DND-41 (cell line): ENCODE measurements around the gene NOS1AP.

ENCODE experiments used
- ATAC-seq: fragments of 200-7000 bp; cut with Tn5 transposase; 3 replicates; pipeline ENCODE4 v1.9.1; 2021; ENCODE audit warnings: low read depth; ENCODE audit not compliant: insufficient read depth
- DNase-seq: peaks from one replicate; pipeline ENCODE4 v3.0.0-alpha.2; 2020
- H2AFZ ChIP-seq: 2 replicates; pipeline ENCODE4 v1.6.0; 2012; ENCODE audit warnings: low read depth, low read length
- H3K27ac ChIP-seq: 2 replicates; pipeline ENCODE4 v1.5.1; 2012; ENCODE audit warnings: low read length, inconsistent platforms
- H3K27me3 ChIP-seq: fragments of 200-600 bp; sonication (generic); 2 replicates; pipeline ENCODE4 v1.6.0; 2012; ENCODE audit warnings: low read length, mild to moderate bottlenecking, inconsistent platforms; ENCODE audit not compliant: insufficient read depth, poor library complexity
- H3K36me3 ChIP-seq: 2 replicates; pipeline ENCODE4 v1.5.1; 2012; ENCODE audit warnings: low read length, inconsistent platforms; ENCODE audit not compliant: insufficient read depth
- H3K4me1 ChIP-seq: 2 replicates; pipeline ENCODE4 v1.5.1; 2012; ENCODE audit warnings: mild to moderate bottlenecking, low read length; ENCODE audit not compliant: insufficient read depth
- H3K4me2 ChIP-seq: 2 replicates; pipeline ENCODE4 v1.6.0; 2012; ENCODE audit warnings: mild to moderate bottlenecking, moderate library complexity, low read length, inconsistent platforms; ENCODE audit not compliant: insufficient read depth
- H3K4me3 ChIP-seq, 2 experiments: fragments of 200-600 bp in 1 of 2; shearing (Covaris generic) in 1 of 2; 2 replicates each; pipeline ENCODE4 v1.5.1; 2012 to 2016; ENCODE audit warnings: inconsistent platforms in 2 of 2, low read length in 2 of 2, mild to moderate bottlenecking in 2 of 2, low read depth in 1 of 2, moderate library complexity in 1 of 2
- H3K79me2 ChIP-seq: 2 replicates; pipeline ENCODE4 v1.6.0; 2012; ENCODE audit warnings: low read length, inconsistent platforms; ENCODE audit not compliant: insufficient read depth
- H3K9ac ChIP-seq: 2 replicates; pipeline ENCODE4 v1.6.0; 2012; ENCODE audit warnings: low read depth, mild to moderate bottlenecking, inconsistent platforms, low read length, moderate library complexity
- H3K9me3 ChIP-seq: 2 replicates; pipeline ENCODE4 v1.5.1; 2012; ENCODE audit warnings: low read length, moderate library complexity, mild to moderate bottlenecking, inconsistent platforms; ENCODE audit not compliant: insufficient read depth, severe bottlenecking
- H4K20me1 ChIP-seq: 2 replicates; pipeline ENCODE4 v1.6.0; 2012; ENCODE audit warnings: low read length; ENCODE audit not compliant: insufficient read depth
- EZH2 ChIP-seq: IDR thresholded peaks from 3 replicates; pipeline ENCODE4 v1.6.1; 2012; ENCODE audit warnings: borderline replicate concordance, low read depth, mild to moderate bottlenecking, moderate library complexity, low read length, inconsistent platforms; ENCODE audit not compliant: severe bottlenecking
- TF ChIP-seq, protein P1 (sequence below): IDR thresholded peaks from 2 replicates; pipeline ENCODE4 v1.5.1; 2012; ENCODE audit warnings: borderline replicate concordance, low read length, moderate library complexity, mild to moderate bottlenecking; ENCODE audit not compliant: poor library complexity, severe bottlenecking; ENCODE audit errors: extremely low read depth

NOS1AP gene

DNA sequence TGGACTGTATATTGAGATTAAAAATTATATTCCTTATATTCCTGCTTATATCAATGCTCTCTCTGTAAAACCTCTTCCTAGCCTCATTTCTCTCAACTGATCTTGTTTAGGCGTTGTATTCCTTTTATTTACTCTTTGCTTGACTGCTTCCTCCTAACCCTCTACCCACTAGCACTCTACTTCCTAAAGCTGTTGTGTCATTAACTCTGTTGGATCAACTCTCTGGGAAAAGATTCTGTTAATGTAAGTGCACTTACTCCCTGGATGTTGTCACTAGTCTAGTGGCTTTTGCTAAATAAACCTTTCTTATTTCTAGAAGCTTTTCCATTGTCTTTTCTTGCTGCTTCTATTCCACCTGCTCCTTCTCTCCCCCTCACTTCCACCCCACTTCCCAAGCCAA lies 300.7 kb downstream of the NOS1AP start:
- TF ChIP-seq EZH2, result no peak
- TF ChIP-seq, protein P1, sequence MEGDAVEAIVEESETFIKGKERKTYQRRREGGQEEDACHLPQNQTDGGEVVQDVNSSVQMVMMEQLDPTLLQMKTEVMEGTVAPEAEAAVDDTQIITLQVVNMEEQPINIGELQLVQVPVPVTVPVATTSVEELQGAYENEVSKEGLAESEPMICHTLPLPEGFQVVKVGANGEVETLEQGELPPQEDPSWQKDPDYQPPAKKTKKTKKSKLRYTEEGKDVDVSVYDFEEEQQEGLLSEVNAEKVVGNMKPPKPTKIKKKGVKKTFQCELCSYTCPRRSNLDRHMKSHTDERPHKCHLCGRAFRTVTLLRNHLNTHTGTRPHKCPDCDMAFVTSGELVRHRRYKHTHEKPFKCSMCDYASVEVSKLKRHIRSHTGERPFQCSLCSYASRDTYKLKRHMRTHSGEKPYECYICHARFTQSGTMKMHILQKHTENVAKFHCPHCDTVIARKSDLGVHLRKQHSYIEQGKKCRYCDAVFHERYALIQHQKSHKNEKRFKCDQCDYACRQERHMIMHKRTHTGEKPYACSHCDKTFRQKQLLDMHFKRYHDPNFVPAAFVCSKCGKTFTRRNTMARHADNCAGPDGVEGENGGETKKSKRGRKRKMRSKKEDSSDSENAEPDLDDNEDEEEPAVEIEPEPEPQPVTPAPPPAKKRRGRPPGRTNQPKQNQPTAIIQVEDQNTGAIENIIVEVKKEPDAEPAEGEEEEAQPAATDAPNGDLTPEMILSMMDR, result no peak
- Histone ChIP-seq H3K4me1 (no peaks in the 10 kb centered on the region), H3K27me3 (no peaks in the 10 kb centered on the region), H3K79me2 (no peaks in the 10 kb centered on the region), H3K27ac (no peak overlapping the region), H3K9me3 (no peaks in the 10 kb centered on the region), H3K9ac (no peak overlapping the region), H3K36me3 (no peaks in the 10 kb centered on the region), H3K4me3 (no peak overlapping the region), H3K4me2 (no peak overlapping the region), H2AFZ (no peak overlapping the region), H4K20me1 (no peaks in the 10 kb centered on the region; the same call in 1 of the 2 replicates)
- ATAC-seq (no peak), DNase-seq (no peak)

DNA sequence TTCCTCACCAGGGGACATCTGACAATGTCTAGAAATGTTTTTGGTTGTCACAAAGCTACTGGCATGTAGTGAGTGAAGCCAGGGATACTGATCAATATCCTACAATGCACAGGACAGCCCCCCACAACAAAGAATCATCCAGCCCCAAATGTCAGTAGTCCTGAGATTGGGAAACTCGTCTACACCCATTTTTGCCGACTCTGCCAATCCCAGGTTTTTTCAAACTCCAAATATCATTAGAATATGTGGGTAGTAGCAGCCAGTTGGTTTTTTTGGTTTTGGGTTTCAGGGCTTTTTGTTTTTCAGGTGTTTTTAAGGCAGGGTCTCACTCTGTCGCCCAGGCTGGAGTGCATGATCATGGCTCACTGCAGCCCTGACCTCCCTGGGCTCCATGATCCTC lies 301.2 kb downstream of the NOS1AP start:
- DNase-seq (no peak), ATAC-seq (no peak)
- TF ChIP-seq, protein P1, result no peak
- TF ChIP-seq EZH2, result no peak
- H3K79me2 ChIP-seq, result no peaks in the 10 kb centered on the region
- no peaks in the 10 kb centered on the region for H3K27me3 ChIP-seq
- no peak overlapping the region for H3K9ac ChIP-seq
- H3K4me2 ChIP-seq, result no peak overlapping the region
- no peak overlapping the region for H3K4me3 ChIP-seq
- H2AFZ ChIP-seq, result no peak overlapping the region
- no peaks in the 10 kb centered on the region for H3K4me1 ChIP-seq
- H3K9me3 ChIP-seq, result no peaks in the 10 kb centered on the region
- no peak overlapping the region for H3K27ac ChIP-seq
- no peaks in the 10 kb centered on the region; the same call in 1 of the 2 replicates for H4K20me1 ChIP-seq
- no peaks in the 10 kb centered on the region for H3K36me3 ChIP-seq

DNA sequence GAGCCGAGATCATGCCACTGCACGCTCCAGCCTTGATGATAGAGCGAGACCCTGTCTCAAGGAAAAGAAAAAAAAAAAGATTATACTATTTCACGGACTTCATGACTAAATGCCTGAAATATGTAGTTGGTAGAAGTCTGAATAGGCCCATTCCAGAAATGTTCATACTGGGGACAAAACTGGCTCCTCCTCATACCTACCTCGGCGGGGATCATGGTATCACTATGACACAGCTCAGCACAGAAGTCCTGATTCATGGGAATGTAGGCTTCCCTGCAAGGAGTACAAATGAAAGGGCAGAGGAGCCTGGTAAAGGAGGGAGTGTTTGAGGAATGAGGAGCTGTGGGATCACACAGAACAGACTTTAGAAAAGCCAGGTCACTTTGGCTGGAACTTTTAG lies 302.1 kb downstream of the NOS1AP start:
- no peak overlapping the region for H3K4me3 ChIP-seq
- no peaks in the 10 kb centered on the region for H3K79me2 ChIP-seq
- H3K4me1 ChIP-seq, result no peaks in the 10 kb centered on the region
- H3K27ac ChIP-seq, result no peak overlapping the region
- H4K20me1 ChIP-seq, result no peaks in the 10 kb centered on the region
- no peaks in the 10 kb centered on the region for H3K9me3 ChIP-seq
- peaks cover 2% of the 10 kb centered on the region for H3K27me3 ChIP-seq
- H3K36me3 ChIP-seq, result no peaks in the 10 kb centered on the region
- DNase-seq (no peak), ATAC-seq (no peak)
- no peak overlapping the region for H3K9ac ChIP-seq
- TF ChIP-seq, protein P1, result no peak
- TF ChIP-seq EZH2, result no peak
- no peak overlapping the region for H3K4me2 ChIP-seq
- H2AFZ ChIP-seq, result no peak overlapping the region
